K562 treated with DMSO at 1 percent for 48 hours (cell line): Measurements from ENCODE around the gene HMGCS2. TPM values are rescaled to one million over a fixed set of nuclear protein-coding genes. Genes with fewer than 3 reads are reported as not detected.

Experiments used
- total RNA-seq: library from RNA; unstranded; fragments of 300-600 nt; gene quantifications from 2 replicates; pipeline ENCODE4 v1.2.3, GENCODE V29; 2022; ENCODE audit warnings: low replicate concordance; ENCODE audit errors: extremely low read depth

HMGCS2 gene
- not detected in 2 replicates for total RNA-seq

DNA sequence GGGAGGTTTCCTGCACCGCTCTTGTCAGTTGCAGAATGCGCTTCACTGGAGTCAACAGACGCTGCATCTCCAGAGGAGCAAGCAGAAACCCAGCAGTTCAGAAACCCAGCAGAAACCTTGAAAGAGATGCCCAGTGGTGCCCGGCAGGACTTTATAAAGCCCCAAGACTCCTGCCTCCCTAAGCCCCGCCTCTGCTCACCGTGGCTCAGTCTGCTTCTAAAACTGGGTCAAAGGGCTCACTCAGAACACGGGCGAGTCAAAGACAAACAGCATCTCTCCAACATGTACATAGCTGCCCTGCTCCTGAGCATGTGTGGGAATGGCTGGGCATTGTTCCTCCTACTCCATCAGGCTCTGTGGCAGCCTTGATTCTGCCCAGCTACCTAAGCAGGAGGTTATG is at the start of gene HMGCS2:
TSS of gene HMGCS2 (minus strand) at position 128 of the 400 bp plus-strand sequence. CDS start at position 67, 61 bp downstream.

DNA sequence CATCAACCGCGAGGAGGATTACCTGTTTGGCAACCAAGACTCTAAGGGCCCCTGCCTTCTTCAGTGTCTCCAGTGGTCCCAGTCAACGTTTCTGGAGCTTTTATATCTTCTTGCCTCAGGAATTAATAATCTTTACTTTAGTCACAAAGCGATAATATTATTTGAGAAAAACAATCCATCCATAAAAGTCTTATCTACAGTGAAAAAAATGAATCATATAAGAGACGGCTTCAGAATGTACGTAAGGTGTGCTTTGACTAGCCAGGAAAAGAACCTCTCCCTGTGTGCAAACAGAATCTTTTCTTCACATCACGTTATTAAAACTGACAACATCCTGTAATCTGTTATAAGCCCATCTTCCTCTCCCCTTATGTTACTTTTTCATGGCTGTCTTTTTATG is 42.7 kb upstream of the HMGCS2 start, which contains the start of gene REG4:
TSS of gene REG4 (minus strand) at position 74 of the 400 bp plus-strand sequence. CDS start 2,691 bp downstream, outside the sequence.

DNA sequence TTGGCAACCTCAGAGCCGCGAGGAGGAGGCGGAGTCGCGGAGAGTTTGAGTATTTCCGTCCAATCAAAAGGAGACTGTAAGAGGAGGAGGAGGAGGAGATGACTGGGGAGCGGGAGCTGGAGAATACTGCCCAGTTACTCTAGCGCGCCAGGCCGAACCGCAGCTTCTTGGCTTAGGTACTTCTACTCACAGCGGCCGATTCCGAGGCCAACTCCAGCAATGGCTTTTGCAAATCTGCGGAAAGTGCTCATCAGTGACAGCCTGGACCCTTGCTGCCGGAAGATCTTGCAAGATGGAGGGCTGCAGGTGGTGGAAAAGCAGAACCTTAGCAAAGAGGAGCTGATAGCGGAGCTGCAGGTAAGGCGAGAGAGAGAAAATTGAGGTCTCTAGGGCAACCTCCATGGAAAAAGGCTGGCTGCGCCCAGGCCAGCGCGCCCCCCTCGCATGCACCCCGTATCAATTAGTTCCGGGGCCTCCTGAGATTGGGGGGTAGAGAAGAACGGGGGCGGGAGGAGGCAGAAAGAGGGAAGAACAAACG is 56.8 kb downstream of the HMGCS2 start, which contains the start of gene PHGDH:
TSS of gene PHGDH (plus strand) at position 131 of the 538 bp plus-strand sequence. CDS start at position 220, 89 bp downstream.

Other genes with a start within 250 kb of the HMGCS2 start
- not detected in 2 replicates for gene ZNF697, start 120.6 kb downstream of the HMGCS2 start, total RNA-seq
- 2,307 TPM in 1 of 2 replicates, not detected in the other for gene PHGDH, start 57.0 kb downstream of the HMGCS2 start, total RNA-seq
- not detected in 2 replicates for gene REG4, start 42.6 kb upstream of the HMGCS2 start, total RNA-seq
- not detected in 2 replicates for gene ADAM30, start 127.6 kb upstream of the HMGCS2 start, total RNA-seq